Lower leg skin (tissue), 4 donors: Measurements from ENCODE around the gene SLX9. TPM values are rescaled to one million over a fixed set of nuclear protein-coding genes. Genes with fewer than 3 reads are reported as not detected.

ENCODE experiments used
- DNase-seq, 2 donors: peaks; one replicate each; pipeline ENCODE4 v3.0.0-alpha.2; 2019; ENCODE audit warnings: low spot score in 2 of 2
- H3K4me3 ChIP-seq: fragments of 200-600 bp; sonication (generic); 2 replicates; pipeline ENCODE4 v1.5.1; 2017; ENCODE audit warnings: mild to moderate bottlenecking, low read depth; ENCODE audit not compliant: poor library complexity, severe bottlenecking
- CTCF ChIP-seq, 3 donors: fragments of 450-650 bp; IDR thresholded peaks; one replicate each; pipeline ENCODE4 v1.5.1; 2016; ENCODE audit warnings: antibody characterized with exemption in 3 of 3, mild to moderate bottlenecking in 3 of 3, moderate library complexity in 2 of 3
- POLR2A ChIP-seq, 2 donors: fragments of 450-650 bp; IDR thresholded peaks; one replicate each; pipeline ENCODE4 v1.6.1; 2016 to 2017; ENCODE audit warnings: antibody characterized with exemption in 2 of 2, mild to moderate bottlenecking in 1 of 2, moderate library complexity in 1 of 2
- WGBS, 2 donors: methylation state at CpG; one replicate each; pipeline ENCODE4 v1.1.5; 2018; 5-methylcytosine and 5-hydroxymethylcytosine counted together
- intact Hi-C: fragments of 100-400 bp; cut with DNase I; formaldehyde crosslinking; loops from one replicate; pipeline ENCODE4 v1.15.0; 2023; ENCODE audit warnings: low total_unique reads
- total RNA-seq, 4 donors: library from RNA; depleted of rRNA; stranded (reverse); fragments of >200 nt; gene quantifications; one replicate each; pipeline ENCODE4 v1.1.0, GENCODE V29; 2016

SLX9 gene
- total RNA-seq = 10 to 100 TPM; 19.0 to 36.4 (median 31.6) TPM

GRCh38 chr21:44939532-44940115 lies at the start of gene SLX9:
Gene SLX9, plus strand, starts transcription at chr21:44940029. Its CDS starts 29 bp downstream, at chr21:44940058.
- intact Hi-C loops = loop anchor here (10.0 kb wide), 1 partner anchor 135 kb away; the partner anchor contains the start of gene UBE2G2
- H3K4me3 ChIP-seq = peak within 1 kb of the TSS; percentile 89
- 2 to 4% methylated on average over 43 to 46 of the region's 69 CpGs for WGBS, 2 donors
- TF ChIP-seq CTCF (IDR thresholded peaks at IDR 0.05) = no peak
- TF ChIP-seq POLR2A (IDR thresholded peaks at IDR 0.05) = no peak
- DNase-seq = no peak

DNA sequence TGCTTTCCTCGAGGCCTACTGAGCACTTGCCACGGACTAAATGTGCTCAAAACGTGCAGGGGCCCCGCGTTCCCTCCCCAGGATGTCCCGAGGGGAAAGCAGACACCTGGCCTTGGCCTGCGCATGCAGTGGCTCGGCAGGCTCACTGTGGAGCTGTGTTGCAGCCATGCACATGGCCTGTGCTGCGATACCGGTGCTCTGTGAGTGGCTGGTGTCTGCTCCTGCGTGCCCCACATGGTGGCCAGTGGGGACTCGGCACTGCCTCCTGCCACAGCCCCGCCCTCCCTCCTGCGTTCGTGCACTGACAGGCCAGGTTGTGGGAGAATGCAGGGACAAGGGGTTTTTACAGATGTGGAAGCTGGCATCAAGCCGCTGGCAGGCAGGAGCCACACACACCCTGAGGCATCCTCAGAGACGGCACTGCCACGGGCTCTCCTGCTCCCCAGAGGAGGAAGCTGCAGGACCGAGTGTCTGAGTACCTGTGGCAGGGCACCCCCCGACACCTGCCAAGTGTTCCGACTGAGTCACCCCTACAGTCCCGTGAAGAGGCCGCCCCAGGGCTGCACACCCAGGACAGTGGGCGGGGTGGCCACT lies 49.4 kb upstream of the SLX9 start:
- no peak overlapping the region for H3K4me3 ChIP-seq
- 51 to 58% methylated on average over 16 to 17 of the region's 24 CpGs for WGBS, 2 donors
- intact Hi-C loops = no loop called here
- DNase-seq = no peak
- no peak for TF ChIP-seq POLR2A (IDR thresholded peaks at IDR 0.05)
- no peak for TF ChIP-seq CTCF (IDR thresholded peaks at IDR 0.05)

GRCh38 chr21:44890961-44891541 lies 48.8 kb upstream of the SLX9 start:
- DNase-seq = no peak
- H3K4me3 ChIP-seq = no peak overlapping the region
- intact Hi-C loops = no loop called here
- no peak for TF ChIP-seq CTCF (IDR thresholded peaks at IDR 0.05)
- TF ChIP-seq POLR2A (IDR thresholded peaks at IDR 0.05) = no peak
- 71 to 90% methylated on average over 5 to 8 of the region's 9 CpGs for WGBS, 2 donors

- DNase-seq = no peak
- TF ChIP-seq CTCF (IDR thresholded peaks at IDR 0.05) (no peak), POLR2A (IDR thresholded peaks at IDR 0.05) (no peak)
- WGBS, 2 donors = 90 to 93% methylated on average over 4 to 15 of the region's 15 CpGs
- no peak overlapping the region for H3K4me3 ChIP-seq
- intact Hi-C loops = no loop called here
These were observed 48.2 kb upstream of the SLX9 start for GRCh38 chr21:44891631-44892031.

GRCh38 chr21:44892095-44892494 lies 47.7 kb upstream of the SLX9 start:
- no peak for DNase-seq
- WGBS, 2 donors = 76 to 78% methylated on average over 16 to 19 of the region's 19 CpGs
- intact Hi-C loops = no loop called here
- no peak overlapping the region for H3K4me3 ChIP-seq
- TF ChIP-seq POLR2A (IDR thresholded peaks at IDR 0.05) (no peak), CTCF (IDR thresholded peaks at IDR 0.05) (no peak)
